CD14-positive monocyte (primary cell): ENCODE measurements around the gene HEMK1. TPM values are rescaled to one million over a fixed set of nuclear protein-coding genes. Genes with fewer than 3 reads are reported as not detected.
A peak's percentile ranks its signal among the peaks of the same experiment; 100 is the strongest.

Experiments
- DNase-seq, 3 donors: peaks; one replicate each; pipeline ENCODE4 v3.0.0-alpha.2; 2011 to 2022
- H2AFZ ChIP-seq: 2 replicates; pipeline ENCODE4 v1.6.0; 2012; ENCODE audit warnings: mild to moderate bottlenecking, low read depth, low read length, inconsistent platforms; ENCODE audit not compliant: insufficient read depth, poor library complexity, severe bottlenecking
- H3K27ac ChIP-seq, 2 donors: 1 replicate in 1 of 2; 2 replicates in 1 of 2; pipeline ENCODE4 v1.5.1; 2012 to 2013; ENCODE audit warnings: low read length in 2 of 2, control low read depth in 1 of 2, inconsistent platforms in 1 of 2, low read depth in 1 of 2, mild to moderate bottlenecking in 1 of 2
- H3K27me3 ChIP-seq, 2 donors: one replicate each; pipeline versions ENCODE4 v1.6.0 to v1.6.1; 2011 to 2013; ENCODE audit warnings: low read length in 2 of 2; ENCODE audit not compliant: control insufficient read depth in 2 of 2, insufficient read depth in 2 of 2
- H3K36me3 ChIP-seq, 2 donors: replicated peaks in 1 of 2; 1 replicate in 1 of 2; 2 replicates in 1 of 2; pipeline versions ENCODE4 v1.5.1 to v1.6.1; 2012 to 2013; ENCODE audit warnings: low read length in 2 of 2, control low read depth in 1 of 2, inconsistent platforms in 1 of 2, mild to moderate bottlenecking in 1 of 2; ENCODE audit not compliant: insufficient read depth in 2 of 2, control insufficient read depth in 1 of 2
- H3K4me1 ChIP-seq, 2 donors: 1 replicate in 1 of 2; 2 replicates in 1 of 2; pipeline versions ENCODE4 v1.5.1 to v1.6.1; 2012 to 2013; ENCODE audit warnings: low read length in 2 of 2, control low read depth in 1 of 2, inconsistent platforms in 1 of 2, mild to moderate bottlenecking in 1 of 2, moderate library complexity in 1 of 2; ENCODE audit not compliant: insufficient read depth in 2 of 2, control insufficient read depth in 1 of 2
- H3K4me2 ChIP-seq: replicated peaks from 2 replicates; pipeline ENCODE3; 2012; ENCODE audit warnings: low read length, moderate library complexity, mild to moderate bottlenecking; ENCODE audit not compliant: poor library complexity, severe bottlenecking; ENCODE audit errors: extremely low read depth
- H3K4me3 ChIP-seq, 3 experiments: fragments of 200-600 bp in 1 of 3; sonication (generic) in 1 of 3; replicated peaks in 1 of 3; 1 replicate in 2 of 3; 2 replicates in 1 of 3; pipeline ENCODE4 v1.5.1; 2011 to 2013; ENCODE audit warnings: low read length in 3 of 3, mild to moderate bottlenecking in 3 of 3, control low read depth in 2 of 3, low read depth in 2 of 3, inconsistent platforms in 1 of 3, moderate library complexity in 1 of 3
- H3K79me2 ChIP-seq: 2 replicates; pipeline ENCODE4 v1.6.0; 2012; ENCODE audit warnings: mild to moderate bottlenecking, control low read depth, inconsistent platforms, low read length, moderate library complexity; ENCODE audit not compliant: insufficient read depth
- H3K9ac ChIP-seq: 2 replicates; pipeline ENCODE4 v1.6.0; 2017; ENCODE audit warnings: low read length, mild to moderate bottlenecking; ENCODE audit not compliant: insufficient read depth, poor library complexity, severe bottlenecking
- H3K9me3 ChIP-seq, 2 donors: replicated peaks in 1 of 2; 1 replicate in 1 of 2; 2 replicates in 1 of 2; pipeline versions ENCODE4 v1.5.1 to v1.6.1; 2012 to 2013; ENCODE audit warnings: low read length in 2 of 2, control low read depth in 1 of 2; ENCODE audit not compliant: control insufficient read depth in 1 of 2, insufficient read depth in 1 of 2
- H4K20me1 ChIP-seq: 2 replicates; pipeline ENCODE4 v1.6.0; 2012; ENCODE audit warnings: mild to moderate bottlenecking, low read length, control low read depth, moderate library complexity; ENCODE audit not compliant: insufficient read depth
- H3K27ac Mint-ChIP-seq, 7 donors: one replicate each; pipeline ENCODE4 v1.8.0; 2020; ENCODE audit warnings: mild to moderate bottlenecking in 7 of 7, mixed read lengths in 7 of 7, moderate library complexity in 6 of 7, inconsistent platforms in 2 of 7
- H3K27me3 Mint-ChIP-seq, 3 donors: one replicate each; pipeline ENCODE4 v1.8.0; 2021 to 2022; ENCODE audit warnings: low read depth in 3 of 3, mild to moderate bottlenecking in 3 of 3, mixed read lengths in 3 of 3, moderate library complexity in 3 of 3, inconsistent platforms in 1 of 3
- H3K36me3 Mint-ChIP-seq, 2 donors: one replicate each; pipeline ENCODE4 v1.8.0; 2020; ENCODE audit warnings: mixed read lengths in 2 of 2, inconsistent platforms in 1 of 2, mild to moderate bottlenecking in 1 of 2
- H3K4me1 Mint-ChIP-seq: one replicate; pipeline ENCODE4 v1.8.0; 2020; ENCODE audit warnings: mild to moderate bottlenecking, mixed read lengths
- H3K4me3 Mint-ChIP-seq, 2 donors: one replicate each; pipeline ENCODE4 v1.8.0; 2020; ENCODE audit warnings: mild to moderate bottlenecking in 2 of 2, mixed read lengths in 2 of 2, moderate library complexity in 1 of 2
- H3K9me3 Mint-ChIP-seq, 7 donors: one replicate each; pipeline ENCODE4 v1.8.0; 2020 to 2022; ENCODE audit warnings: mixed read lengths in 7 of 7, mild to moderate bottlenecking in 6 of 7, moderate library complexity in 6 of 7, inconsistent platforms in 2 of 7
- CTCF ChIP-seq: fragments of 200-600 bp; IDR thresholded peaks from one replicate; pipeline ENCODE4 v1.8.0; 2022; ENCODE audit warnings: antibody characterized with exemption, mild to moderate bottlenecking
- WGBS: methylation state at CpG from one replicate; pipeline ENCODE4 v1.1.5; 2013; ENCODE audit warnings: missing lambda C conversion rate; ENCODE audit not compliant: insufficient coverage; 5-methylcytosine and 5-hydroxymethylcytosine counted together
- intact Hi-C, 2 donors: fragments of 100-400 bp; cut with micrococcal nuclease; formaldehyde crosslinking; loops; one replicate each; pipeline versions ENCODE4 v1.15.0 to v1.15.1; 2023
- polyA plus RNA-seq, 3 donors: library from polyadenylated mRNA; depleted of rRNA in 1 of 3; unstranded in 2 of 3; stranded (reverse) in 1 of 3; fragments of 300-500 nt in 2 of 3; fragments of >200 nt in 1 of 3; fragmentation: Illumina TruSeq in 2 of 3; gene quantifications; 1 replicate in 2 of 3; 2 replicates in 1 of 3; pipeline ENCODE4 v1.2.3, GENCODE V29; 2012 to 2021

The HEMK1 gene
- polyA plus RNA-seq, 3 donors, result 10.1 to 14.0 (median 12.1) TPM

DNA sequence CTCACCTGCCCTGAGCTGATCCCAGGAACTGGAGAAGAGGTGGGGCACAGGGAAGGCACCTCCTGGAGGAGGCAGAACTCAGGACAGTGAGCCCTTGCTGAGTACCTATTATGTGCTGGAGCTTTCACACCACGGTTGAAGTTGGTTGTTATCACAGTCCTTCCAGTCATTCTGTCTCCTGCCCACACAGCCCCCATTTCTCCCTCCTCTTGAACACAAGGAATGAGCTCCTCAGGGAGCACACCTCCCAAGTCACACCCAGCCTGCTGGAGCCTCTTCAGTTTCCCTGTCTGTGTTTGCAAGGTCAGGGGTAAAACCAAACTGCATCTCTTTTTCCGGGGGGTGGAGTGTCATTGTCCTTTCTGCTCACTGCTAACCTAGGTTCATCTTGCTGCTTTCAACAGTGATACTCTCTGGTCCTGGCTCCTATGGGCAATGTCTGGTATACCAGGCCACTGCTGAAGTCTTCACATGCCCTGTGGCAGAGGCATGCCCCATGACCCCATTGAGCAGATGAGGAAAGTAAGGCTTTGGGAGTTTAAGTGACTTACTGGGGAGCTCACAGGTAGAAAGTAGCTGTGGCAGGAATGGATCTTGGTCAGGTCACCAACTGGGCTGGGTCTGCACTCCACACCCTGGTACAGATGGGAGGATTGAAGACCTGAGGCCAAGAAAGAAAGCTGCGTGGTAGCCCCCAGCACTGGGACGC lies 31.7 kb upstream of the HEMK1 start:
- TF ChIP-seq CTCF, result no peak
- no peak overlapping the region for H3K27ac ChIP-seq
- Mint-ChIP-seq H3K27ac (no peak overlapping the region), H3K4me3 (no peak overlapping the region), H3K4me1 (no peaks in the 10 kb centered on the region), H3K27me3 (peaks cover 17 to 27% (median 24%) of the 10 kb centered on the region in 3 donors), H3K9me3 (peaks cover 0 to 2% (median 0%) of the 10 kb centered on the region in 7 donors), H3K36me3 (no peaks in the 10 kb centered on the region)
- no peaks in the 10 kb centered on the region for H3K4me1 ChIP-seq
- no peaks in the 10 kb centered on the region for H4K20me1 ChIP-seq
- H3K4me3 ChIP-seq, result no peak overlapping the region
- no peaks in the 10 kb centered on the region for H3K9me3 ChIP-seq
- H3K36me3 ChIP-seq, result no peaks in the 10 kb centered on the region
- no peaks in the 10 kb centered on the region for H3K79me2 ChIP-seq
- 100% methylated on average over 3 of the region's 4 CpGs for WGBS
- intact Hi-C loops, result no loop called here
- no peak overlapping the region for H3K9ac ChIP-seq
- DNase-seq, result no peak
- H2AFZ ChIP-seq, result no peak overlapping the region
- no peak overlapping the region for H3K4me2 ChIP-seq
- peaks cover 0 to 4% of the 10 kb centered on the region in 2 donors for H3K27me3 ChIP-seq

DNA sequence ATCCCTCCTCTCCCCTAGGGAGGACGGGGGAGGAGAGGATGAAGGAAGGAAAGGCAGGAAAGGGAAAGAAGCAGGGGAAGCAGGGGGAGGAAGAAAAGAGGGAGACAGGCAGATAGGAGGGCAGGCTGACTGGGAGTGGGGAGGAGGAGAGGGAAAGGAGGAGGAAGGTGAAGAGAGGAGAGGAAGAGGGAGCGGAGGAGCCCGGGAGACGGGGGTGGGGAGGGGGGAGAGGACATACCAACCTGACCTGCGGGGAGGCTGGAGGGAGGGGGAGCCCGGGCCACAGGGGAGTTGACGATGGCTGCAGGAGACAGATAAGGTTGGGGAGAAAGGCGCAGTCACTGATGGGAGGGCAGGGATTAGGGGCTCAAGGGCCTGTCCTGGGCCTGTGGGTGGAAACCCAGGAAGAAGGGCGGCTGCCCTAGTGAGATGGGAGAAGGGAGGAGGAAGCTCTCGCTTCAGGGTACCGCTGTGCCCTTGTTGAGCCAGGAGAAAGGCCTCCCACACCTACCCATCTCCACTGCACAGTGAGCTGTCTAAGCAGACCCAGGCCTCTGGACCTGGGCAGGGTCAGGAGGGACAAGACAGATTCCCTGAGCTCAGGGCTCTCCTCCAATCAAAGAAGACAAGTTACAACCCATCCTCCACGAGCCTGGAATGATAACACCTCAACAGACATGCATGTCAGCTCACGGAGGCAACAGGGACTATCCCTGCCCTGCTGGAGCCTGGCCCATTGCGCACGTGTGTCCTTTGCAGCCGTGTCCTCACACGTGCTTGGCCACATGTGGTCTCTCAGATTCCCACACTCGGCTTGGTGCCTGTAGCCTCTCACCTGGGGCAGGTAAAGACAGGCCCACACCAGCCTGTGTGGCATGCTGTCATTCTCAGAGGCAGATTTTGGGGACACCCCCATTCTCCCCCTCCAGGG lies 29.7 kb upstream of the HEMK1 start:
- H3K27ac Mint-ChIP-seq, result peak overlapping the region in 1 of 7 donors; percentile 69
- Histone ChIP-seq H2AFZ (no peak overlapping the region), H3K36me3 (no peaks in the 10 kb centered on the region), H3K4me1 (no peaks in the 10 kb centered on the region), H3K4me3 (no peak overlapping the region), H3K27me3 (peaks cover 0 to 4% of the 10 kb centered on the region in 2 donors), H4K20me1 (no peaks in the 10 kb centered on the region), H3K79me2 (no peaks in the 10 kb centered on the region), H3K9ac (no peak overlapping the region), H3K4me2 (no peak overlapping the region), H3K9me3 (no peaks in the 10 kb centered on the region), H3K27ac (no peak overlapping the region)
- intact Hi-C loops, result loop anchor here in 1 of 2 donors (5.0 kb wide), 1 partner anchor 102 kb away; no protein-coding TSS in a partner anchor
- 51% methylated on average over 15 of the region's 18 CpGs for WGBS
- peaks cover 15 to 24% (median 21%) of the 10 kb centered on the region in 3 donors for H3K27me3 Mint-ChIP-seq
- peaks cover 0 to 2% (median 0%) of the 10 kb centered on the region in 7 donors for H3K9me3 Mint-ChIP-seq
- H3K4me3 Mint-ChIP-seq, result no peak overlapping the region
- no peak for DNase-seq
- no peaks in the 10 kb centered on the region for H3K36me3 Mint-ChIP-seq
- H3K4me1 Mint-ChIP-seq, result no peaks in the 10 kb centered on the region
- no peak for TF ChIP-seq CTCF
